HG03108 (cell line): Measurements from ENCODE around the gene CALR.
A peak's percentile ranks its signal among the peaks of the same experiment; 100 is the strongest.
"Not testable (repeated sequence)": the region's sequence is repeated elsewhere in the genome, so short reads cannot be mapped to it uniquely, and the experiment has no call there.

ENCODE experiments used
- ATAC-seq: cut with Tn5 transposase; IDR thresholded peaks from one replicate; pipeline ENCODE4 v1.9.1; 2021; ENCODE audit warnings: moderate library complexity; ENCODE audit not compliant: unreplicated experiment

Gene CALR

GRCh38 chr19:12933287-12934072, 4.9 kb upstream of the CALR start, which contains the start of gene FARSA:
TSS of gene FARSA (minus strand) at chr19:12933711. CDS start at chr19:12933696, 15 bp downstream.
- peak; percentile 41 for ATAC-seq

GRCh38 chr19:12935071-12935470, 3.3 kb upstream of the CALR start:
- no peak for ATAC-seq

DNA sequence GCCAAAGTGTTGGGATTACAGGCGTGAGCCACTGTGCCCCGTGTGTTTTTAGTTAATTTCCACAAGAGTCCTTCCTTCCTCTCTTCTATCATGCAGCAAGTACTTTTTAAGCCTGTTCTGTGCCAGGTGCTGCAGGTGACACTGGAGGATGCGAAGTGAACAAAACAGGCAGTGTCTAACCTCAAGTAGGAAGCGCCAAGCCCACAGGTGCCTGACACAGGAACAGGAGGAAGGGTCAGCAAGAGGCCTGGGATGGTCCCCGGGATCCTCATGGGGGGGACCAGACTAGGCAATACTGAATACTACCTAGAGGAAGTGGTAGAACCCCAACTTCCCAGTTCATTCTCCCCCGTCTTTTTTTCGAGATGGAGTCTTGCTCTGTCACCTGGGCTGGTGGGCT, 1.8 kb upstream of the CALR start:
- ATAC-seq = no peak

GRCh38 chr19:12937093-12937926, 1.1 kb upstream of the CALR start:
- no peak for ATAC-seq

GRCh38 chr19:12938779-12939601, 581 bp downstream of the CALR start:
- no peak for ATAC-seq

- ATAC-seq = no peak
These were observed 1.6 kb downstream of the CALR start for GRCh38 chr19:12939975-12940423.

GRCh38 chr19:12940897-12941296, 2.5 kb downstream of the CALR start:
- no peak for ATAC-seq

DNA sequence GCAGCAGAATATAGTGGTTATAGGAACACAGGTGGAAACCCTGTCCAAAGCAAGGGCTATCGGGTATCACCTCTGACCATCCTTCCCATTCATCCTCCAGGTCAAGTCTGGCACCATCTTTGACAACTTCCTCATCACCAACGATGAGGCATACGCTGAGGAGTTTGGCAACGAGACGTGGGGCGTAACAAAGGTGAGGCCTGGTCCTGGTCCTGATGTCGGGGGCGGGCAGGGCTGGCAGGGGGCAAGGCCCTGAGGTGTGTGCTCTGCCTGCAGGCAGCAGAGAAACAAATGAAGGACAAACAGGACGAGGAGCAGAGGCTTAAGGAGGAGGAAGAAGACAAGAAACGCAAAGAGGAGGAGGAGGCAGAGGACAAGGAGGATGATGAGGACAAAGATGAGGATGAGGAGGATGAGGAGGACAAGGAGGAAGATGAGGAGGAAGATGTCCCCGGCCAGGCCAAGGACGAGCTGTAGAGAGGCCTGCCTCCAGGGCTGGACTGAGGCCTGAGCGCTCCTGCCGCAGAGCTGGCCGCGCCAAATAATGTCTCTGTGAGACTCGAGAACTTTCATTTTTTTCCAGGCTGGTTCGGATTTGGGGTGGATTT, 5.1 kb downstream of the CALR start:
- no peak for ATAC-seq

DNA sequence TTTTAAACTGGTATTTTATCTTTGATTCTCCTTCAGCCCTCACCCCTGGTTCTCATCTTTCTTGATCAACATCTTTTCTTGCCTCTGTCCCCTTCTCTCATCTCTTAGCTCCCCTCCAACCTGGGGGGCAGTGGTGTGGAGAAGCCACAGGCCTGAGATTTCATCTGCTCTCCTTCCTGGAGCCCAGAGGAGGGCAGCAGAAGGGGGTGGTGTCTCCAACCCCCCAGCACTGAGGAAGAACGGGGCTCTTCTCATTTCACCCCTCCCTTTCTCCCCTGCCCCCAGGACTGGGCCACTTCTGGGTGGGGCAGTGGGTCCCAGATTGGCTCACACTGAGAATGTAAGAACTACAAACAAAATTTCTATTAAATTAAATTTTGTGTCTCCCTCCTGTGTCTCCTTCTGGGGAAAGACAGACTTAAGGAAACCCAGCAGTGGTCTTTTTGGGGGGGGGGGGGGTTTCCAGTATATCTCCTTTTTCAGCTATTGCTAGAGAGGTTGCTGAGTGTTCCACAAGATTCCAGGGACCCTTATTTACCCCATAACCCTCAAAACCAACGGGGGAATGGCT, 5.8 kb downstream of the CALR start:
- ATAC-seq = no peak

DNA sequence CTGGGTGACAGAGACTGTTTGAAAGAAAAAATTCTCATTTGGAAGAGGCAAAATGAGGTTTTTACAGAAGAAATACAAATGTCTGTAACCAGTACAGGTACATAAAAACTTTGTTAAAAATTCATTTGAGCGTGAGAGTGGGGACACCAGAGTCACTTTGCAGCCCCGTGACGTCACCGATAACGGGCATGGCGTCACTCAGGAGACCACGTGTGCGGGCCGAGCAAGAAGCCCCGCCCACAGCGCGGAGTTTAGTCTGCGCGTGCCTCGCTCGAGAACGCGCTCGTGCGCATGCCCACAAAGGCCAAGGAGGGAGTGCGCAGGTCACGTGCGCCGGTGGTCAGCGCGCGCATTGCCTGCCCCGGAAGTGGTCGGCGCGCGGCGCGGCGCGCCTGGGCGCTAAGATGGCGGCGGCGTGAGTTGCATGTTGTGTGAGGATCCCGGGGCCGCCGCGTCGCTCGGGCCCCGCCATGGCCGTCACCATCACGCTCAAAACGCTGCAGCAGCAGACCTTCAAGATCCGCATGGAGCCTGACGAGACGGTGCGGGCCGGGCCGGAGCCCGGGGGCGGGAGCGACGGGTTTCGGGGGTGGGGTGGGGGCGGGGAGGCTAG, 7.2 kb downstream of the CALR start, which contains the start of gene RAD23A:
RAD23A (plus strand) TSS at position 384 of the 613 bp plus-strand sequence; CDS start at position 471, 87 bp downstream.
- peak; percentile 63 for ATAC-seq

DNA sequence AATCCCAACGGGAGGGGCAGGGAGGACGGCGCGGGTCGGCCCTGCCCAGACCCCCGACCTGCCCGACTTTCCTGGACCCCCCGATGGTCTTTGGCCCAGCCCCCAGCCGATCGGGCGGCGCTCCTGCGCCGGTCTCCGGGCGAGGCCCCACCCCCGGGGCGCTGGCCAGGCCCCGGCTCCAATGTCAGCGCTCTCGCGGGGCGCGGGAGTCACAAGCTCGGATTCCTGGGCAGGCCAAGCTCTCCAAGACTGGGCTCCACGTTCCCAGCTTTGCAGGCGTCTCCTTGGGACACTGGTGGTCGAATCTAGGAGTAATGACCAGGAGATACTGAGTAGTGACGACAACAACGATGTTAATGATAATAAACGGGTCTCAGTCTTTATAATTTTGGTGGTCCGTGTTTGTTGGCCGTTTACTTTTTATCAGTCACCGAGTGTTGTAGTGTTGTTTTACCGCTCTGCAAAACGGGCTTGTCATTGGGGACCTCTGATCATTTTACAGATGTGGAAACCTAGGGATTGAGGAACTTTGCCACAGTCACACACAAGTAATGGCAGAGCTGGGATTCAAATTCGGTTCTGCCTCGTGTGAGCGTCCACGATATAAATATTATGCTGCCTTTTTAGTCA, 7.8 kb downstream of the CALR start:
- ATAC-seq = peak; percentile 29

DNA sequence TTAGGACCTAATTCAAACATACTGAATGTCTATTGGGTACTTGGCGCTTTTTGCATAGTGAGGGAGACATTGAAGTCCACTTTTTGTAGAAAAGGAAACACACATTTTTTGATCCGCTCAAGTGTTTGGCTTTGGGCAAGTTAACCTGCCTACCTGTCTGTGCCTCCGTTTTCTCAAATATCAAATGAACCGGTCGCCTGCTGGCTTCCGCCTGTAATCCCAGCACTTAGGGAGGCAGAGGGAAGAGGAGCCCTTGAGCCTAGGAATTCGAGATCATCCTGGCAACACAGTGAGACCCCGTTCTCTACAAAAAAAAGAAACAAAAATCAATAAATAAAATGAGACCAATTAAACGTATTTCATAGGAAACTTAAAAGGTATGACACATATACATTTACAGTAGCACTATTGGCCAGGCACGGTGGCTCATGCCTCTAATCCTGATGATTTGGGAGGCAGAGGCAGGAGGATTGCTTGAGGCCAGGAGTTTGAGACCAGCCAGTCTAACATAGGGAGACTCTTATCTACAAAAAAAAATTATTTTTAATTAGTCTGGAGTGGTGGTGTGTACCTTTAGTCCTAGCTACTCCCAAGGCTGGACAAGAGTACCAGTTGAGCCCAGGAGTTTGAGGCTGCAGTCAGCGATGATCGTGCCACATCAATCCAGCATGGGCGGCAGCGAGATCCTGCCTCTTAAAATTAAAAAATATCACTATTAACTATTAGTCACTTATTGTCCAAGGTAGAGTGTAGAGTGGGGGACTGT, 8.5 kb downstream of the CALR start:
- no peak for ATAC-seq

DNA sequence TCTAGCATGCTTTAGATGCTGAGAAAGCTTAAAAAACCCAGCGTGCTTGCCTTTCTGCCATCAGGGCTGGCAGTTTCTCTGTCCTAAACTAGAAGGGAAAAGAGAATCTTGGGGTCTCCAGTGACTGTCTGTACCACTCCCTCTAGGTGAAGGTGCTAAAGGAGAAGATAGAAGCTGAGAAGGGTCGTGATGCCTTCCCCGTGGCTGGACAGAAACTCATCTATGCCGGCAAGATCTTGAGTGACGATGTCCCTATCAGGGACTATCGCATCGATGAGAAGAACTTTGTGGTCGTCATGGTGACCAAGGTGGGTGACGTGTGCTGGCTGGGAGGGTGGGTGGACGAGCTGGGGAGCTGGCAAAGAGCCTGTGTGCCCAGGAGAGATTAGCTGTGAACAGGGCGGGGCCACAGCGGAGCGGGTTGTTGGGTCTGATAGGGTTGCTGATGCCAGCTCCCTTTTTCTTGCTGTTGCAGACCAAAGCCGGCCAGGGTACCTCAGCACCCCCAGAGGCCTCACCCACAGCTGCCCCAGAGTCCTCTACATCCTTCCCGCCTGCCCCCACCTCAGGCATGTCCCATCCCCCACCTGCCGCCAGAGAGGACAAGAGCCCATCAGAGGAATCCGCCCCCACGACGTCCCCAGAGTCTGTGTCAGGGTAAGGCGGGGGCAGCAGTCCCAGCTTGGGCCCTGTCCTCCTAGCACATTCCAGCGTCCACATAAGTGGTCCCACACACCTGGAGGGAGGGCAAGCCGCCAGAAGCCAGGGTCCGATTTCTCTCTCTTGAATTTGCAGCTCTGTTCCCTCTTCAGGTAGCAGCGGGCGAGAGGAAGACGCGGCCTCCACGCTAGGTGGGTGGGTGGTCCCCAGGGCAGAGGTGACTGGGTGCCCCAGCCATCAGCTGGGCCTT, 9.5 kb downstream of the CALR start:
- ATAC-seq = no peak

- no peak for ATAC-seq
These were observed 10.4 kb downstream of the CALR start for GRCh38 chr19:12948612-12949362.

DNA sequence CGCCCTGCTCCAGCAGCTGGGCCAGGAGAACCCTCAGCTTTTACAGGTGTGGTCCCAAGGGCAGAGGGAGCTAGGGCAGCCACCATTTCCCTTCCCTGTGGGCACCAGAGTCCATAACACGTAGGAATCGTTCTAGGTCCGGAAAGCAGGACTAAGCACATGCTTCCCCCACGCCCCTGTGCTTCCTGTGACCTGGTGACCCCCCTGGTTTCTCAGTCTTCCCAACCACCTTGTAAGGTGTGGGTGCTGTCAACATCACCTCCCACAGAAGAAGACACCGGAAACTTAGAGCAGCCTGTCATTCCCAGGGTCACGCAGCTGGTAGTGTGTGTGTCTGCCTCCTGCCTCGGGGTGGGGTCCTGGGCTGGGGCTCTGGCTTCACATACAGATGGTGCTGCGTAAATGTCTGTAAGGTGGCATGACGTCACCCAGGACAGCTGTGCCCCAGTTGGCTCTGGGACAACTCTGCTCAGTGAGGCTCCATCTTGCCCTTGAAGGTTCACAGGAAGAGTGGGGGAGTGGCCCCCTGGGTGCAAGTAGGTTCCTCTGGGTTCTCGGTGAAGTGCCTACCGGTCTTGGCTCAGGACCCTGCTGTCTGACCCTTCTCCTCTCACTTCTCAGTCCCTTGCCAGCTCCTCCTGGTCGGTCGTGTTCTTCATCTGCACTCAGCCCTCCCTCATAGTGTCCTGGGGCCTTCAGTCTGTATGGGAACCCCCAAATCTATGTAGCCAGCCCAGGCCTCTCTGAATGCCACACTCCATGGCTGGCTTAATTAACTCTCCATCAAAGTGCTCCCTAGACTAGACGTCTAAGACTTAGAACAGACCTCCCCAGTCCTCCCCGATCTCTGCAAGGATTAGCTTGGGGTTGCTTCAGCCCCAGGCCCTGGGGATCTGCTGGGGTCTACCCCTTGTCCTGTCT, 11.2 kb downstream of the CALR start:
- no peak for ATAC-seq

DNA sequence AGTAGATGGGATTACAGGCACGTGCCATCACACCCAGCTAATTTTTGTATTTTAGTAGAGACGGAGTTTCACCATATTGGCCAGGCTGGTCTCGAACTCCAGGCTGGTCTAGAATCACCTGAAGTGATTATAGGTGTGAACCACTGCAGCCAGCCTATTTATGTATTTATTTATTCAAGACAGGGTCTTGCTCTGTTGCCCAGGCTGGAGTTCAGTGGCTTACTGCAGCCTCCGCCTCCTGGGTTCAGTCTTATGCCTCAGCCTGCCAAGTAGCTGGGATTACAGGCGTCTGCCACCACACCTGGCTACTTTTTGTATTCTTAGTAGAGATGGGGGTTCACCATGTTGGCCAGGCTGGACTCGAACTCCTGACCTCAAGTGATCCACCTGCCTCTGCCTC, 13.6 kb downstream of the CALR start:
- ATAC-seq = not testable (repeated sequence)
